HG03575 (cell line): Measurements from ENCODE around the gene KIRREL3.

Experiments used
- ATAC-seq: cut with Tn5 transposase; IDR thresholded peaks from one replicate; pipeline ENCODE4 v1.9.1; 2021; ENCODE audit not compliant: unreplicated experiment, insufficient number of reproducible peaks, low FRiP score; ENCODE audit errors: extremely low read depth

The KIRREL3 gene

DNA sequence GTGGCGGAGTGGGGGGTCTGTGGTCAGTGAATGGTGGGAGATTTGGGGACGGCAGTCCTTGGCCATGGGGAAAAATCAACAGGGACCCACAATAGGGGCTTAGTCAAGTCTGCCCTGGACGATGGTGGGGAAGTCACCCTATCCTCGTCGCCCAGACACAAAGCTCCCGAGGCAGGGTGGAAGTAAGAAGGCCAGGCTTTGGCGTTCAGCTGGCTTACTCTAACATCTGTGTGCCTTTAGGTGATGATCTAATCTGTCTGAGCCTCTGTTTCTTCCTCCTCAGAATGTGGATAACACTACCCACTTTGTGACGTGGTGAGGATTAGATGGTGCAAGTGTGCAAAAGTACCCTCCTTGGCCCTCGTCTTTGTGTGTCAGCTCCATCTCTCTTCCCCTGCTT lies 452.9 kb downstream of the KIRREL3 start:
- no peak for ATAC-seq

GRCh38 chr11:126547161-126547560 lies 453.4 kb downstream of the KIRREL3 start:
- ATAC-seq: no peak

- ATAC-seq: no peak
These were observed 453.9 kb downstream of the KIRREL3 start for GRCh38 chr11:126546694-126547093.

DNA sequence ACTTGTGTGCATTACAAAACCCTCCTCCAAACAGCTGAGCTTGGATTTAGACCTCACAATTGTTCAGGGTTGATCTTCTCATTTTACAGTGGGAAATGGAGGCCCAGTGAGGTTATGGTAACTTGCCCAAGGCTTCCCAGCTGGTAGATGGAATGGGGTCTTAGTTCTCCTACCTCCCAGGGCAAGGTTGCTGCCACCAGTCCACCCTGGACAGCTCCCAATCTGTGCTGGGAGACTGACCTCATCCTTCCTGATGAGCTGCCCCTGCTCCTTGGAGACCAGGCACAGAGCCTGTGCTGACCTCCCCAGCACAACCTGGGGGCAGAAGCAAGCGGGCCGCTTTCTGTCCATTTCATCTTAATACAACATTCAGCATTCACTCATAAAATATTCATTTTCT lies 454.4 kb downstream of the KIRREL3 start:
- ATAC-seq: no peak

DNA sequence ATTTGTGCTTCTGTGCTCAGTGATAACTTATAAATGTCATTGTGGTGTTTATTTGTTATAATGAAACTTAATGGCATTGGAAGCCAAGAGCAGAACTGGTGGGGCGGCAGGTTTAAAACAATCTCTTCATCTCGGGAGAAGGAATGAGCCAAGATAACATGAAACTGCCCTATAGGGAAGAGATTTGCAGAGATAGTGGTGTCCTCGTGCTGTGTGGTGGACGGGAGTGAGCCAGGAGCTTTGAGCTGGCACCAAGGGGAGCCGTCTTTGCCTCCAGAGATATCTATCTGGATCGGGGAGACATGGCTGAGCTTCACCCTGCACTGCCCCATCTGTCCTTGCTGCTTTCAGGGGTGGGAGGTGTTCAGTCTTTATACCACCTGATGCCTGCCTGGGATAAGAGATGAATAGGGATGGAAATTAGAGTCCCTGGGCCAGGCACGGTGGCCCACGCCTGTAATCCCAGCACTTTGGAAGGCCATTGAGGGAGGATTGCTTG lies 455.5 kb downstream of the KIRREL3 start:
- ATAC-seq: no peak

- no peak for ATAC-seq
These were observed 456.2 kb downstream of the KIRREL3 start for GRCh38 chr11:126544108-126545056.

GRCh38 chr11:126543691-126544090 lies 456.9 kb downstream of the KIRREL3 start:
- no peak for ATAC-seq

DNA sequence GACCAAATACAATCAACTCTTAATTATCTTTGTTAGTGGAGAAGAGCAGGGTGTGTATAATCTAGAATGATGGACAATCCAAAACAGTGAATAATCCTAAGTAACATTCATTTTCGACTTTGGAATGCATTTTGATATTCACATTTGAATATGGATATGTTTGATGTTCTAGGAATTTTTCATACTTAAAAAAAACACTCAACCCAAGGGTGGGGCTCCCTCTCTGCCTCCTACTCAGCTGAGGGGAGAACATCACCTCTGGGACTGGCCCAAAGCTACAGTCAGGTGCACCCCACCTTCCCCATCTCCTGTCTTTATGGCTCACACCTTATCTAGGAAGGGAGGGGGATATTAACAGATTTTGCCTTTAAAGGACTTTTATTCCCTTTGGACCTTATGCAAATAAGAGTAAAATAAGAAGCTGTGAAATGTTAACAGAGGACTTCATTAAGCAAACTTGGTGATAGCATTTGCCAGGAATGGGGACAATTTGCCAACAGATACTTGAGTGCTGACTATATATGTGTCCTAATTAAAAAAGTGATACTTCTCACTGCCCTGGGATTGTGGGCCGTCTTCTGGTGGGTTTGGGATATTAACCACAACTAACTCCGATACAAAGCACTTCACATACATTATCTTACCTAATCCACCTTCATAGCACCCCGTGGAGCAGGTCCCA lies 458.1 kb downstream of the KIRREL3 start:
- ATAC-seq: no peak

DNA sequence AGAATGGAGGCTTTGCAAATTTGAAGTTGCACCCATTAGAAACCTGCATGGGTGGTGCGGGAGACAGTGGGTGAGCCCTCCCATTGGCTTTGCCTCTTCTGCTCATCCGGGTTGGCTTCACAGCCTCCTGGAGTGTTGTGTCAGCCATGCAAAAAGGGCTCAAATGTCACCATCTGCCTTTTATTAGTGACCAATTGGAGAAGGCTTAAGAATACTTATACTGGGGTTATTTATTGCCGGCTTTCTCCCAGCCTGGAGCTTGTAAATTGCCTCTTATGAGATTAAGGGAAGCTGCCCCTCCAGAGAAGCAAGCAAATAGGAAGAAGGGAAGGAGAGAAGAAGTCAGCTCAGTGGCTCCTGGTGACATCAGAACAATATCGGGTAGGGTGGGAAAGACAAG lies 462.5 kb downstream of the KIRREL3 start:
- ATAC-seq: no peak

GRCh38 chr11:126537492-126537891 lies 463.1 kb downstream of the KIRREL3 start:
- ATAC-seq: no peak

GRCh38 chr11:126534141-126534805 lies 466.3 kb downstream of the KIRREL3 start:
- ATAC-seq: no peak

GRCh38 chr11:126533560-126533959 lies 467.0 kb downstream of the KIRREL3 start:
- no peak for ATAC-seq

- no peak for ATAC-seq
These were observed 470.2 kb downstream of the KIRREL3 start for GRCh38 chr11:126530416-126530815.

DNA sequence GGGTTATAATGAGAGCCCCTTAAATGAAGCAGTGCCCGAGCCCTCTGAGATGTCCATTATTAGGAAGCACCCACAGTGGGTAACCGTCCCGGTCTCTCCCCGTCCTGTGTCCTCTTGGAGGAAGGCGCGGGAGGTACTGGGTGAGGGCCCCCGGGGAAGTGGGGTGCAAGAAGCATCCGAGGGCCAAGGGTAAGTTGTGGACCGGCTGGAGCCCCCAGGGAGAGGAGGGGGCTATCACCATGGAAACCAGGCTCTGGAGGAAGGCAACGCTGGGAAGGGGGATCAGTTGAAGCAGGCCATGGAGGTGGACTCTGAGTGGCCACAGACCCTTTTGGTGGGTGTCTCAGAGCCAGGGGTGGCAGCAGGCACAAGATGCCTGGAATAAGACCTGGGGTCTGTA lies 471.5 kb downstream of the KIRREL3 start:
- no peak for ATAC-seq

GRCh38 chr11:126528075-126528474 lies 472.5 kb downstream of the KIRREL3 start:
- ATAC-seq: no peak

GRCh38 chr11:126527651-126528050 lies 472.9 kb downstream of the KIRREL3 start:
- ATAC-seq: no peak

- no peak for ATAC-seq
These were observed 474.1 kb downstream of the KIRREL3 start for GRCh38 chr11:126526471-126526870.

GRCh38 chr11:126525702-126526101 lies 474.9 kb downstream of the KIRREL3 start:
- no peak for ATAC-seq

- ATAC-seq: no peak
These were observed 475.4 kb downstream of the KIRREL3 start for GRCh38 chr11:126525216-126525615.
